H9 (cell line): ENCODE results near the gene PDLIM3. TPM values are rescaled to one million over a fixed set of nuclear protein-coding genes. Genes with fewer than 3 reads are reported as not detected.

Experiments used
- DNase-seq: peaks from one replicate; pipeline ENCODE4 v3.0.0-alpha.2; 2017
- H2AFZ ChIP-seq: one replicate; pipeline ENCODE4 v1.6.1; 2013; ENCODE audit warnings: mild to moderate bottlenecking, low read length, control low read depth, moderate library complexity
- H2AK5ac ChIP-seq: 2 replicates; pipeline ENCODE4 v1.6.1; 2013; ENCODE audit warnings: low read length, control low read depth, mixed read lengths; ENCODE audit not compliant: insufficient read length
- H2BK120ac ChIP-seq: one replicate; pipeline ENCODE4 v1.6.1; 2013; ENCODE audit warnings: low read depth, mild to moderate bottlenecking, low read length, control low read depth, inconsistent platforms; ENCODE audit not compliant: poor library complexity, severe bottlenecking
- H2BK12ac ChIP-seq: 2 replicates; pipeline ENCODE4 v1.6.1; 2013; ENCODE audit warnings: low read length, control low read depth, mixed read lengths, low read depth; ENCODE audit not compliant: insufficient read length
- H2BK15ac ChIP-seq: 2 replicates; pipeline ENCODE4 v1.6.1; 2013; ENCODE audit warnings: low read depth, low read length, control low read depth
- H2BK20ac ChIP-seq: one replicate; pipeline ENCODE4 v1.6.1; 2013; ENCODE audit warnings: low read depth, mild to moderate bottlenecking, low read length, control low read depth, inconsistent platforms; ENCODE audit not compliant: poor library complexity, severe bottlenecking
- H2BK5ac ChIP-seq: 2 replicates; pipeline ENCODE4 v1.6.1; 2013; ENCODE audit warnings: low read length, control low read depth, mixed read lengths; ENCODE audit not compliant: insufficient read length
- H3K14ac ChIP-seq: 2 replicates; pipeline ENCODE4 v1.6.1; 2013; ENCODE audit warnings: low read length, control low read depth; ENCODE audit not compliant: insufficient read depth
- H3K18ac ChIP-seq: 2 replicates; pipeline ENCODE4 v1.6.1; 2013; ENCODE audit warnings: low read depth, mild to moderate bottlenecking, mixed read lengths, low read length, control low read depth; ENCODE audit not compliant: insufficient read length
- H3K23ac ChIP-seq: 2 replicates; pipeline ENCODE4 v1.6.1; 2013; ENCODE audit warnings: low read length, control low read depth, mixed read lengths, low read depth; ENCODE audit not compliant: insufficient read length
- H3K23me2 ChIP-seq: 2 replicates; pipeline ENCODE4 v1.6.1; 2013; ENCODE audit warnings: low read depth, mild to moderate bottlenecking, mixed read lengths, low read length, control low read depth; ENCODE audit not compliant: insufficient read length, poor library complexity, severe bottlenecking
- H3K27ac ChIP-seq: 2 replicates; pipeline ENCODE4 v1.5.1; 2013; ENCODE audit warnings: low read length, control low read depth, mixed read lengths, low read depth; ENCODE audit not compliant: insufficient read length
- H3K27me3 ChIP-seq: 2 replicates; pipeline ENCODE4 v1.6.1; 2013; ENCODE audit warnings: low read length, control low read depth, inconsistent platforms; ENCODE audit not compliant: insufficient read depth
- H3K4ac ChIP-seq: 2 replicates; pipeline ENCODE4 v1.6.1; 2013; ENCODE audit warnings: low read depth, mild to moderate bottlenecking, control low read depth, inconsistent platforms, low read length, moderate library complexity
- H3K4me1 ChIP-seq: 2 replicates; pipeline ENCODE4 v1.6.1; 2013; ENCODE audit warnings: low read length, control low read depth, inconsistent platforms; ENCODE audit not compliant: insufficient read depth
- H3K4me2 ChIP-seq: 2 replicates; pipeline ENCODE4 v1.6.1; 2013; ENCODE audit warnings: low read length, control low read depth, mixed read lengths; ENCODE audit not compliant: insufficient read length, insufficient read depth
- H3K56ac ChIP-seq: 2 replicates; pipeline ENCODE4 v1.6.1; 2013; ENCODE audit warnings: low read depth, mild to moderate bottlenecking, mixed read lengths, low read length, control low read depth; ENCODE audit not compliant: insufficient read length
- H3K79me1 ChIP-seq: 2 replicates; pipeline ENCODE4 v1.6.1; 2013; ENCODE audit warnings: low read depth, mild to moderate bottlenecking, moderate library complexity, low read length, control low read depth, inconsistent platforms; ENCODE audit not compliant: insufficient read depth, poor library complexity, severe bottlenecking
- H3K79me2 ChIP-seq: 2 replicates; pipeline ENCODE4 v1.6.1; 2013; ENCODE audit warnings: low read length, control low read depth, inconsistent platforms; ENCODE audit not compliant: insufficient read depth
- H3K9ac ChIP-seq: 2 replicates; pipeline ENCODE4 v1.6.1; 2013; ENCODE audit warnings: low read length, control low read depth, mixed read lengths; ENCODE audit not compliant: insufficient read length; ENCODE audit errors: extremely low read depth
- H3K9me3 ChIP-seq: one replicate; pipeline ENCODE4 v1.6.1; 2013; ENCODE audit warnings: low read depth, low read length, inconsistent platforms; ENCODE audit not compliant: control insufficient read depth
- H3T11ph ChIP-seq: one replicate; pipeline ENCODE4 v1.6.1; 2013; ENCODE audit warnings: mild to moderate bottlenecking, low read length, control low read depth, inconsistent platforms
- H4K20me1 ChIP-seq: one replicate; pipeline ENCODE4 v1.6.1; 2013; ENCODE audit not compliant: control insufficient read depth, insufficient read length, insufficient read depth
- H4K5ac ChIP-seq: 2 replicates; pipeline ENCODE4 v1.6.1; 2013; ENCODE audit warnings: low read depth, mild to moderate bottlenecking, mixed read lengths, low read length, control low read depth; ENCODE audit not compliant: insufficient read length
- H4K8ac ChIP-seq: replicated peaks from 2 replicates; pipeline ENCODE4 v1.6.1; 2013; ENCODE audit warnings: low read length, control low read depth, mixed read lengths, low read depth; ENCODE audit not compliant: insufficient read length
- H4K91ac ChIP-seq: 2 replicates; pipeline ENCODE4 v1.6.1; 2013; ENCODE audit warnings: low read depth, mild to moderate bottlenecking, moderate library complexity, mixed read lengths, low read length, control low read depth; ENCODE audit not compliant: insufficient read length
- H3K27ac Mint-ChIP-seq, 3 experiments: 2 replicates in 2 of 3; 3 replicates in 1 of 3; pipeline ENCODE4 v1.8.0; 2020 to 2021; ENCODE audit warnings: mixed read lengths in 3 of 3, mild to moderate bottlenecking in 1 of 3, moderate library complexity in 1 of 3
- H3K27me3 Mint-ChIP-seq: 2 replicates; pipeline ENCODE4 v1.8.0; 2021; ENCODE audit warnings: low read depth, mild to moderate bottlenecking, moderate library complexity, mixed read lengths
- H3K36me3 Mint-ChIP-seq, 3 experiments: 2 replicates in 2 of 3; 3 replicates in 1 of 3; pipeline ENCODE4 v1.8.0; 2020 to 2021; ENCODE audit warnings: low read depth in 3 of 3, mixed read lengths in 3 of 3; ENCODE audit not compliant: insufficient read depth in 1 of 3
- H3K4me1 Mint-ChIP-seq, 2 experiments: 2 replicates each; pipeline ENCODE4 v1.8.0; 2020; ENCODE audit warnings: mixed read lengths in 2 of 2
- H3K4me3 Mint-ChIP-seq, 2 experiments: 2 replicates in 1 of 2; 3 replicates in 1 of 2; pipeline ENCODE4 v1.8.0; 2020 to 2021; ENCODE audit warnings: mild to moderate bottlenecking in 2 of 2, mixed read lengths in 2 of 2, moderate library complexity in 1 of 2
- H3K9me3 Mint-ChIP-seq, 2 experiments: 2 replicates in 1 of 2; 3 replicates in 1 of 2; pipeline ENCODE4 v1.8.0; 2020; ENCODE audit warnings: mild to moderate bottlenecking in 2 of 2, mixed read lengths in 2 of 2, moderate library complexity in 1 of 2
- CTCF ChIP-seq: fragments of 200-600 bp; sonication (generic); conservative IDR thresholded peaks from 3 replicates; pipeline ENCODE4 v1.8.0; 2021; ENCODE audit warnings: antibody characterized with exemption, mild to moderate bottlenecking
- WGBS: extraction: QIAGEN DNeasy Blood & Tissue Kit; methylation state at CpG from one replicate; pipeline ENCODE4 v1.1.7; 2013; ENCODE audit warnings: missing lambda C conversion rate, low lambda C conversion rate, mixed read lengths; ENCODE audit not compliant: insufficient read length; ENCODE audit errors: extremely low coverage; 5-methylcytosine and 5-hydroxymethylcytosine counted together
- total RNA-seq: library from RNA; stranded (reverse); gene quantifications from 2 replicates; pipeline ENCODE4 v1.2.1, GENCODE V29; 2021

Gene PDLIM3
- total RNA-seq, 1 experiment from 2014 or later = 12.0 TPM

GRCh38 chr4:185583813-185584212 lies 48.5 kb upstream of the PDLIM3 start:
- TF ChIP-seq CTCF = no peak
- H3K79me1 ChIP-seq = no peaks in the 10 kb centered on the region
- H2BK12ac ChIP-seq = no peak overlapping the region
- H4K5ac ChIP-seq = no peak overlapping the region
- no peak overlapping the region for H4K8ac ChIP-seq
- H3K9me3 ChIP-seq = no peaks in the 10 kb centered on the region
- DNase-seq = no peak
- Mint-ChIP-seq H3K27ac (no peak overlapping the region), H3K9me3 (peaks cover 2 to 7% of the 10 kb centered on the region in 2 experiments; a peak in 4 of 5 replicates), H3K4me1 (peaks cover 51 to 58% of the 10 kb centered on the region in 2 experiments), H3K27me3 (peaks cover 9% of the 10 kb centered on the region), H3K36me3 (peaks cover 0 to 11% (median 0%) of the 10 kb centered on the region in 3 experiments; a peak in 4 of 7 replicates), H3K4me3 (no peak overlapping the region)
- no peak overlapping the region for H3T11ph ChIP-seq
- H2AK5ac ChIP-seq = no peak overlapping the region
- H2BK5ac ChIP-seq = no peak overlapping the region
- no peak overlapping the region for H3K56ac ChIP-seq
- H3K23ac ChIP-seq = no peak overlapping the region
- no peak overlapping the region for H4K91ac ChIP-seq
- H3K4ac ChIP-seq = no peak overlapping the region
- H2BK20ac ChIP-seq = no peak overlapping the region
- H3K4me1 ChIP-seq = peaks cover 6% of the 10 kb centered on the region; the same call in 1 of the 2 replicates
- no CpG with 5 or more reads among the region's 1 CpG for WGBS
- peaks cover 3% of the 10 kb centered on the region for H3K23me2 ChIP-seq
- no peak overlapping the region for H3K9ac ChIP-seq
- no peak overlapping the region for H2BK120ac ChIP-seq
- H2AFZ ChIP-seq = no peak overlapping the region
- no peaks in the 10 kb centered on the region for H3K27me3 ChIP-seq
- H3K27ac ChIP-seq = no peak overlapping the region
- H4K20me1 ChIP-seq = no peaks in the 10 kb centered on the region
- H3K14ac ChIP-seq = no peak overlapping the region
- H3K79me2 ChIP-seq = no peaks in the 10 kb centered on the region
- no peak overlapping the region for H2BK15ac ChIP-seq
- H3K18ac ChIP-seq = no peak overlapping the region
- H3K4me2 ChIP-seq = no peak overlapping the region
